Globus pallidus (tissue), 1 donor: Measurements from ENCODE around the gene MGLL.
"Not testable (repeated sequence)": the region's sequence is repeated elsewhere in the genome, so short reads cannot be mapped to it uniquely, and the experiment has no call there.

Experiments used
- DNase-seq: peaks from one replicate; pipeline ENCODE4 v3.0.0-alpha.2; 2015; ENCODE audit warnings: low spot score

The MGLL gene

DNA sequence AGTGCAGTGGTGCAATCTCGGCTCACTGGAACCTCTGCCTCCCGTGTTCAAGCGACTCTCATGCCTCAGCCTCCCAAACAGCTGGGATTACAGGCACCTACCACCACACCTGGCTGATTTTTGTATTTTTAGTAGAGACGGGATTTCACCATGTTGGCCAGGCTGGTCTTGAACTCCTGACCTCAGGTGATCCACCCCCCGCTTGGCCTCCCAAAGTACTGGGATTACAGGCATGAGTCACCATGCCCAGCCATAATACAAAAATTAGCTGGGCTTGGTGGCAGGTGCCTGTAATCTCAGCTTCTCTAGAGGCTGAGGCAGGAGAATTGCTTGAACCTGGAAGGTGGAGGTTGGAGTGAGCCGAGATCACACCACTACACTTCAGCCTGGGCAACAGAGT lies 167.3 kb downstream of the MGLL start:
- DNase-seq, result not testable (repeated sequence)

- no peak for DNase-seq
These were observed 167.9 kb downstream of the MGLL start for GRCh38 chr3:127654374-127654773.

DNA sequence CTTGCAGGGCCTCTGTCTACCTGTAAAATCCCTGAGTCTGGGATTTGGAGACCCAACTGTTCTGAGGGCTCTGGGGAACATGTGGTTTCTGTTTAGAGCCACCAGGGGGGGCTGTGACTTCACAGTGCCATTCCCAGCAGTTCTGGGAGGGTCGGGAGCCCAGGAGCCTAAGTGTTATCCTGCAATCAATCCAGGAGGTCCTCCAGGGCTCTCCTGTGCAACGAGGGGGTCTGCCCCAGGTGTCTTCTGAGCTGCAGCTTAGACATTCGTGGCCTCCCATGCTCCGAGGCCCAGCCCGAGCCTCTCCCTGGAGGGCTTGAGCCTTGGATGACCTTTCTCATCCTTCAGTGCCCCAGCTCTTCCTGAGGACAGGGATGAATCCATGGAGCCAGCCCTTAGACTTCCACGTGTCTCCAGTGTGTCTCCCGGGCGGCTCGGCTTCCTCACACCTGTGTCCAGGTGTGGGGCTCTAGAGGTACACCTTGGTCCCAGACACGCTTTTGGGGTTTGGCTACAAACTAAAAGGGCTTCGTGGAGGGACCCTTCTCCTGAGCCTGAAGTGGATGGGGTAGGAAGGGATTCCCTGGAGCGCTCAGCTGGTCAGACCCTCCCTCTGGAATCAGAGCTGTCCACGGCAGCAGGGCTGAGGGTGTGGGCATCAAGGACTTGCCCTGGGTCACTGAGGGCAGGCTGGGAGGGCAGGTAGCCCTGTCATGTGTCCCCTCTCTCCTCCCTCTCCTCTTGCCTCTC lies 169.9 kb downstream of the MGLL start:
- DNase-seq, result peak; percentile 49

GRCh38 chr3:127651516-127652172 lies 170.7 kb downstream of the MGLL start:
- no peak for DNase-seq

GRCh38 chr3:127650236-127650635 lies 172.1 kb downstream of the MGLL start:
- DNase-seq, result no peak

DNA sequence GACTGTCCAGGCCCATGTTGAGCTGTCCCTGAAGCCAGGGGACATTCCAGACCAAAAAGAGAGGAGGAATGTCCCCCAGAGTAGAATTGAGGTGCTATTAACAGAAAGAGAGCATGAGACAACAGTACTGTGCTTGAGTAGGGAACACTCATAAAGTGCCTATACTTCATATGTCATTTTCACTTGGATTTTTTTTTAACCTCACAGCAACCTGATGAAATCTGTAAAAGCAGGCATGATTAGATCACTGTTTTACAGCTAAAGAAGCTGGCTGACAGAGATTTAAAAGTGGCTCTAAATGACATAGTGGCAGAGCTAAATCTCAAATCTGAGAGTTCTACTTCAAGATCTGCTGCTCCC lies 174.5 kb downstream of the MGLL start:
- DNase-seq, result no peak

DNA sequence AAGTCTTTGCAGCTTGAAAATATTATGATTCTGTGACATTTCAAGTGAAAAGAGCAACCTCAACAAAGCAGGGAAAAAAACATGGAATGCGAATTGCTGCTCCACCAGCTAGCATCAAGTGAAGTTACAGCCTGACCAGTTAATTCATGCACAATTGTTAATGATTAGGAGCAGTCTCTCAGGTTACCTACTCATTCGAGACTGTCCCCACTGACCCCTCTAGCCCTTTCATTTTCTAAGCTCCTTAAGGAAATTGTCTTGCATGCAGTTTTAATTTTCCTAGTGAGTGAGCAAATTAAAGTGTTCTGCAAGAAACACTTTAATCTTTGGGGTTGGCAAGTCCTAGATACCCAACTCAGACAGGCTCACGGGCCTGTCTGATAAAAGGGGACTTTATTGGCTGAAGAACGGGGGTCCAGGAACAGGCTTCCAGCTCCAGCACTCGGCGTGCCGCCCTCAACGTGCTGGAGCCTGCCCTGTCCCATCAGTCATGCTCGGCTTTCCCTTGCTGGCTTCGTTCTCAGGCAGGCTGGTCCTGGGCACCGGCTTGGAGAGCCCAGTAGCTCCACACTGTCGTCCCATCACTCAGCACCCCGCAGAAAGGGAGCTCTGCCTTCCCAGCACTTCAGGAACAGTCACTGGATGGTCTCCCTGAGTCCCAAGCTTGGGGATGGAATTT lies 175.0 kb downstream of the MGLL start:
- DNase-seq, result no peak

GRCh38 chr3:127646501-127647046 lies 175.7 kb downstream of the MGLL start:
- DNase-seq, result no peak

DNA sequence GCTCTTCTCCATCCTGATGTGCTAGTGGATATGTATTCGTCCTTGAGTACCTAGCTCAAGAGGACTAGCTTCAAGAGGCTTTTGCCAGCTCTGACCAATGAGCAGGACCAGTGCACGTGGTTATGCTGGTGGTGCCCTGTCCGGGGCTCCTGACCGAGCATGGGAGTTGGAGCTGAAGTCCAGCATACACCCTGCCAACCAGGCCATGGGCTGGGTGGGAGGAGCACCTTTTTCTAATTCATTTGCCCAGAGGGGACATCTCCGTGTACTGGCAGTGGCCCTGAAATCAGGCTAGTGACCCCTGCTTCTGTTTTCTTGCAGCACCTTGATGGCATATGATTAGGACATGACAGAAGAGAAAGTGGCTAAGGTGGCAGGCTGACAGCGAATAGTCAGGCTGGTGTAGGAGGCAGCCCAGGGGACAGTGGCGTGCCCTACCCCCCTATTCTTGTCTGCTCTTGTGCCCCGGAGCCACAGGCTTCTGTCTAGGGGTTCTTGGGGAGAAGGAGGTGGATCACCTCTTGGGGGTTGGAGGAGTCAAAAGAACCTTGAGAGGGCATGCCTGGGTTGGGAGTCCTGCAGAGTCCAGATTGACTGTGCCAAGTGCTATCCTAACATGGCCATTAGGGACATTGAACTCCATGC lies 176.8 kb downstream of the MGLL start:
- no peak for DNase-seq

DNA sequence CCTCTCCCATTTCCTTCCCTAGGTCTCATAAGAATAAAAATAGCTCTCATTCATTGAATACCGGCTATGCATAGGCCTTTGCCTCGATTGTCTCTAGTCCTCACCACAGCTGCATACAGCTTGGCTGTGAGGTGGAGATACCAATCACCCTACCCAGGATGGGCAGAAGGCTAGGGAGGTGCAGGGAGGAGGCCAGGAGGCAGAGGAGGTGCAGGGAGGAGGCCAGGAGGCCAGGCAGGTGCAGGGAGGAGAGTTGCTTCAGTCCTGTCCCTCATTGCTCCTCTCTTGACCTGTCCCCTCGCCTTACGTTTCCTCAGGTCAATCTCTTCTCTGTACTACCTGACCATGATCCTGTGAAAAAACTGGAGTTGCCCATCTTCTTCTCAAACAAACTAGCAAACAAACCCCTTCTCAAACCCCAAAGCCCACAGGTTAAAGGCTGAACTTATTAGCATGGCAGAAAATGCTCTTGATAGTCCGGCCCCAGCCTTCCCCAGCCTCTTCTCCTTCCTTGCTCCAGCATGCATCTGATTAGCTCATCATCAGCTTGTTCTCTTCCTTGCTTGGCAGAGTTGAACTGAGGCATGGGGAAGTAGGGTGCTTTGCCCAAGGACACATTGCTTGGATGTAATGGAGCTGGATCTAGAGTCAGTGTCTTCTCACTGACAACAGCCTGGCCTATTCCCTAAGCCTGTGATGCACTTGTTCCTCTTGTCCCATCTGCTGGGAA lies 177.5 kb downstream of the MGLL start:
- no peak for DNase-seq

- DNase-seq, result no peak
These were observed 182.3 kb downstream of the MGLL start for GRCh38 chr3:127640042-127640355.

DNA sequence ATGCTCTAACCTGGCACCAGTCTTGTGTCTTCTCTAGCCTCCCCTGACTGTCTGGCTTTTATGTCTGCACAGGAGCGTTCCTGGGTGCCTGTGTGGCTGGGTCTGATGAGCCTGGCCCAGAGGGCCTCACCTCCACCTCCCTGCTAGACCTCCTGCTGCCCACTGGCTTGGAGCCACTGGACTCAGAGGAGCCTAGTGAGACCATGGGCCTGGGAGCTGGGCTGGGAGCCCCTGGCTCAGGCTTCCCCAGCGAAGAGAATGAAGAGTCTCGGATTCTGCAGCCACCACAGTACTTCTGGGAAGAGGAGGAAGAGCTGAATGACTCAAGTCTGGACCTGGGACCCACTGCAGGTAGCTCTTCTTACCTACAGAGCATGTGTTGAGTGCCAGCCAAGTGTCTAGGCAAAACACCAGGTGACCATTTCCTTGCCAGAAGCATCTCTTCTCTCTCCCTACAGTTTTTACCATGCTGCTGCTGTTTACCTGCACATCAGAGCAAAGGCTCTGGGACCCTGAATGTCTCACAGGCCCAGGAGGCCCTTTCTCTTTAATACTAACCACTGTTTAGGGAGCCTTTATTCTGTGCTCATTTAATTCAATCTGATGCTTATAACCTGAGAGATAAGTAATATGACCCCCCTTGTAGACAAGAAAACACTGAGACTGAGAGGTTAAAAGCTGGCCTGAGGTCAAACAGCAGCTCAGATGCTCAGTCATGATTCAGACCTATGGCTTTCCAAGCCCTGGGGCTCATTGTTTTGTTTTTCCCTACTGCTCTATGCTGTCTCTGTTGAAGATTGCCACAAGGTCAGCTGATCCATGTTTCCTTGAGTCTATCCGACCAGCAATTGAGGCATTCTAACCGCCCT lies 182.9 kb downstream of the MGLL start:
- no peak for DNase-seq
